IPS-18a (cell line): ENCODE results near the gene PAIP2.
A peak's percentile ranks its signal among the peaks of the same experiment; 100 is the strongest.

Experiments used
- H3K27ac ChIP-seq: one replicate; pipeline ENCODE4 v1.5.1; 2013; ENCODE audit warnings: low read length
- H3K27me3 ChIP-seq: one replicate; pipeline ENCODE4 v1.6.1; 2013; ENCODE audit warnings: mild to moderate bottlenecking, low read length; ENCODE audit not compliant: control insufficient read depth, insufficient read depth
- H3K36me3 ChIP-seq: one replicate; pipeline ENCODE4 v1.6.1; 2013; ENCODE audit warnings: low read depth, low read length; ENCODE audit not compliant: control insufficient read depth
- H3K4me1 ChIP-seq: one replicate; pipeline ENCODE4 v1.6.1; 2013; ENCODE audit warnings: low read depth, low read length; ENCODE audit not compliant: control insufficient read depth
- H3K4me3 ChIP-seq: one replicate; pipeline ENCODE4 v1.5.1; 2013; ENCODE audit warnings: low read length
- H3K9ac ChIP-seq: one replicate; pipeline ENCODE4 v1.6.1; 2013; ENCODE audit warnings: mild to moderate bottlenecking, low read length, moderate library complexity
- H3K9me3 ChIP-seq: one replicate; pipeline ENCODE4 v1.6.1; 2013; ENCODE audit warnings: low read depth, low read length; ENCODE audit not compliant: control insufficient read depth

The PAIP2 gene

DNA sequence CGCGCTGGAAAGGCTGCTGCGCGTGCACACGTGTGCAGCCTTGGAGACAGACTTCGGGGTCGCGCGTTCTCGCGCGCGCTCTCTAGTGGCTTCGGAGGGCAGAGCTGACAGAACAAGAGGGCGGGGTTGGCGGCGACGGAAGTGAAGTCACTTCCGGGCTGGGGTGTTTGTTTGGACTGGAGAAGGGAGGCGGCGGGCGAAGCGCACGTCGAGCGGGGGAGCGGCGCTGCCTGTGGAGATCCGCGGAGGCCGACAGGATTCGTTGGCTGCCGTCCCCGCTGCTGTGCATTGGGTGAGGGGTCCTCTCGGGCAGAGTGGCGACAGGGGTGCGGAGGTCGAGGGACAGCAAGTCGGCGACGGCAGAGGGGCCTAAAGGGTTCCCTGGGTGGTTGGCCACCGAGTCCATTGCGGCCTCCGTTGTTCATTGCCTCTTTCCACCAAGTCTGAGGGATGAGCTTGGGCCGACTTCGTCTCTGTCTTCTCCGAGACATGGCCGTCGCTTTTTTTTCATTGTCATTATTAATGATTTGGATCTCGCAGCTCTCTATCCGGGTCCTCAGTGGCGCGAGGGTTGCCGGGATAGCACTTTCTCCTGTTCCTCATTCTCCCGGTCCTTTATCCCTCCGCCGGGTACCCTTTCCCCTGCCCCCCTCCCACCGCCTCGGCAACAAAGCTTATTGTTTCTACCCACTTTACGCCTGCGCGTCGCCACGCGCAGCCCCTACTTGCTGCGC, at the start of gene PAIP2:
PAIP2 (plus strand) TSS at position 166 of the 734 bp plus-strand sequence. CDS start 21,931 bp downstream, outside the sequence.
- Histone ChIP-seq H3K4me1 (peaks cover 8% of the 10 kb centered on the region), H3K36me3 (no peaks in the 10 kb centered on the region), H3K27me3 (no peaks in the 10 kb centered on the region), H3K9me3 (no peaks in the 10 kb centered on the region), H3K9ac (peak within 1 kb of the TSS; percentile 97), H3K4me3 (peak within 1 kb of the TSS; percentile 86), H3K27ac (peak within 1 kb of the TSS; percentile 85)

- Histone ChIP-seq H3K4me1 (peaks cover 18% of the 10 kb centered on the region), H3K4me3 (peak overlapping the region; percentile 96), H3K27me3 (no peaks in the 10 kb centered on the region), H3K9ac (peak overlapping the region; percentile 97), H3K27ac (peak overlapping the region; percentile 90), H3K9me3 (no peaks in the 10 kb centered on the region), H3K36me3 (peaks cover 8% of the 10 kb centered on the region)
Measured at GRCh38 chr5:139293202-139293506, 48.5 kb upstream of the PAIP2 start.

DNA sequence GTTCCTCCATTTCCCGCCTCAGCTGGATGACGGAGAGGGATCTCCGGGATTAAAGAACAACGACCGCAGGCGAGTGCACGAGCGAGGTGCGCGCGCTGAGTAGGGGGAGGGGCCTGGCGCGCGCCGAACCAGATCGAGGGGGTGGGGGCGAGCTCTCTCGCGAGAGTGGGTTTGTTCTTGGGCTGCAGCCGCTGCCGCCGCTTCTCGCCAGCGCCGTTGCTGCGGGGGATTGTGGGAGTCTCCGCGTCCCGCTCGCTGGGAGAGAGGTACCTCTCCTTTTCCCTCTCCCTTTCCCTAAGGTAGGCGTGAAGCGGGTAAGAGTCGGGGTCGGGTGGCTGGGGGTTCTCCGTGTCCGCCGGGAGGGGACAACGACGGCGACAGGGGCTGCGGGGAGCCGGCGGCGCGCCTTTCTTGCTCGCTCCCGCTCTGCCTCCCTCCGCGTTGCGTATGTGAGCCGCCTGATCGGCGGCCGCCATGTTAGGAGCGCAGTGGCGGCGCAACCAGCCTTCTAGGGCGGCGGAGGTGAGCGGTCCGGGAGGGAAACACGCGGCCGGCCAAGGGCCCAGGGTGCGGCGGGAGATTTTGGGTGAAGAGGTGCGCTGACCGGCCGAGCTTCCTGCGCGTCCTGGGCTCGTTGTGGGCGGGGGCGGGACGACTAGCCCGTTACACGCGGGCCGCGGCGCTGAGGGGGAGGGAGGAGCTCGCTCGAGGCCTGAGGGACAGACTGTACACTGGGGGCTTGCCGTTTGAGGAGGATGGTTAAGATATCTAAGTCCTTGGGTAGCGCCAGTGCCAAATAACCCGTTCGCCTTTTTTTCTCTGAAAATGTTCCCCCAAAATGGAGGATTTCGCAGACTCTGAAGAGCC, 47.9 kb upstream of the PAIP2 start, which contains the start of gene MATR3:
MATR3 (plus strand) TSS at position 234 of the 867 bp plus-strand sequence. CDS start 13,676 bp downstream, outside the sequence.
- H3K9me3 ChIP-seq: no peaks in the 10 kb centered on the region
- H3K4me1 ChIP-seq: peaks cover 21% of the 10 kb centered on the region
- peaks cover 8% of the 10 kb centered on the region for H3K36me3 ChIP-seq
- no peaks in the 10 kb centered on the region for H3K27me3 ChIP-seq
- H3K4me3 ChIP-seq: peak within 1 kb of the TSS; percentile 96
- peak within 1 kb of the TSS; percentile 97 for H3K9ac ChIP-seq
- H3K27ac ChIP-seq: peak within 1 kb of the TSS; percentile 98

- no peaks in the 10 kb centered on the region for H3K9me3 ChIP-seq
- H3K4me1 ChIP-seq: peaks cover 25% of the 10 kb centered on the region
- H3K36me3 ChIP-seq: peaks cover 8% of the 10 kb centered on the region
Measured at GRCh38 chr5:139294374-139295165, 47.1 kb upstream of the PAIP2 start.

DNA sequence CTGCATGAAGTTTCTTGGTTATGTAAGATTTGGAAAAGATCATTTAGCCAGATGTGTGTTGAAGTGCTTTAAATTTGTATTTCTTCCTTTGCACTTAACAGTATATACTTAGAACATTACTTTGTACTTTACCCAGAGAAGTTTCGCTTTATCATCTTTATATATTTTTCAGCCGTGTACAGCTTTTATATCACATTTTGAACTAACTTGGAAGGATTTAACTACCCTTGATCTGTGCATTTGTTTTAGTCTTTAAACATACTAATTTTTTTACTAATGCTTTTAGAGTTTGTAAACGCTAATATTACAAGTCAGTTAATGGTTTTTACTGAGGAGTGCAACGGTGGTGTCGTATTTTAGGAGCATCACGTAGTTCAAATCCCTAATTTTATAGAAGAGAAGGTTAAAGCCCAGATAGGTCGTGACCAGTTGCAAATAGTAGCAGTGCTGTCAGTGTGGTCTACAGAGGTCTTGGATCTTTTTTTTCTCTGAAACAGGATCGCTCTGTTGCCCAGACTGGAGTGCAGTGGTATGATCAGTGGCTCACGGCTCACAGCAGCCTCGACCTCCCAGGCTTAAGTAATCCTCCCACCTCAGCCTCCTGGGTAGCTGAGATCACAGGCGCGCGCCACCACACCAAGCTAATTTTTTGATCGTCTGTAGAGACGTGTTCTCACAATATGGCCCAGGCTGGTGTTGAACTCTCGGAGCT, 46.2 kb upstream of the PAIP2 start:
- H3K4me1 ChIP-seq: peaks cover 28% of the 10 kb centered on the region
- peak overlapping the region; percentile 97 for H3K9ac ChIP-seq
- no peaks in the 10 kb centered on the region for H3K27me3 ChIP-seq

More at GRCh38 chr5:139294374-139295165, 47.1 kb upstream of the PAIP2 start:
- Histone ChIP-seq H3K27me3 (no peaks in the 10 kb centered on the region), H3K27ac (peak overlapping the region; percentile 98), H3K4me3 (peak overlapping the region; percentile 96), H3K9ac (peak overlapping the region; percentile 97)

DNA sequence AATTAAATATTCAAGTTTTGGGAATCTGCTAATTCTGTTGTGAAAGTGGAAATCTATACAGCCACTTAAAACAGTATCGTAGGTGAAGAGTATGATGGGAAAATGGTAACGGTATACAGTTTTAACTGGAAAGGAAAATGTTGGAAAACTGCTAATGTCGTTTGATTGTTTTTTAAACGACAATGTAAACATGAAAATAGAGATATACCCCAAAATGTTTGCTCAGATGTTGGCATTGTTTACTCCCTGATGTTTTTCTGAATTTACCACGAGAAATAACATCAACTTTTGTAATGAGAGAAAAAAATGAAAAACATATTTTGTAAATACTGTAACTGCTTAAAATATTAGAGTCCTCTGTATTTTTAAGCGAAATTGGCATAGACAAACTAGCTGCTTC, 45.5 kb upstream of the PAIP2 start:
- H3K4me1 ChIP-seq: peaks cover 28% of the 10 kb centered on the region

More for the DNA sequence above, 46.2 kb upstream of the PAIP2 start:
- Histone ChIP-seq H3K27ac (peak overlapping the region; percentile 98), H3K9me3 (no peaks in the 10 kb centered on the region), H3K4me3 (peak overlapping the region; percentile 96), H3K36me3 (peaks cover 8% of the 10 kb centered on the region)

GRCh38 chr5:139296862-139297326, 44.8 kb upstream of the PAIP2 start:
- no peaks in the 10 kb centered on the region for H3K36me3 ChIP-seq
- H3K4me3 ChIP-seq: peak overlapping the region; percentile 96
- H3K27ac ChIP-seq: no peak overlapping the region

More for the DNA sequence above, 45.5 kb upstream of the PAIP2 start:
- Histone ChIP-seq H3K9me3 (no peaks in the 10 kb centered on the region), H3K27me3 (no peaks in the 10 kb centered on the region), H3K9ac (peak overlapping the region; percentile 3), H3K27ac (no peak overlapping the region), H3K4me3 (peak overlapping the region; percentile 96), H3K36me3 (peaks cover 1% of the 10 kb centered on the region)

GRCh38 chr5:139297439-139298133, 44.1 kb upstream of the PAIP2 start:
- Histone ChIP-seq H3K36me3 (no peaks in the 10 kb centered on the region), H3K27me3 (no peaks in the 10 kb centered on the region), H3K4me1 (peaks cover 35% of the 10 kb centered on the region), H3K27ac (no peak overlapping the region), H3K9ac (no peak overlapping the region), H3K4me3 (peak overlapping the region; percentile 96), H3K9me3 (no peaks in the 10 kb centered on the region)

More at GRCh38 chr5:139296862-139297326, 44.8 kb upstream of the PAIP2 start:
- H3K27me3 ChIP-seq: no peaks in the 10 kb centered on the region
- peak overlapping the region; percentile 3 for H3K9ac ChIP-seq
- H3K9me3 ChIP-seq: no peaks in the 10 kb centered on the region
- H3K4me1 ChIP-seq: peaks cover 33% of the 10 kb centered on the region

DNA sequence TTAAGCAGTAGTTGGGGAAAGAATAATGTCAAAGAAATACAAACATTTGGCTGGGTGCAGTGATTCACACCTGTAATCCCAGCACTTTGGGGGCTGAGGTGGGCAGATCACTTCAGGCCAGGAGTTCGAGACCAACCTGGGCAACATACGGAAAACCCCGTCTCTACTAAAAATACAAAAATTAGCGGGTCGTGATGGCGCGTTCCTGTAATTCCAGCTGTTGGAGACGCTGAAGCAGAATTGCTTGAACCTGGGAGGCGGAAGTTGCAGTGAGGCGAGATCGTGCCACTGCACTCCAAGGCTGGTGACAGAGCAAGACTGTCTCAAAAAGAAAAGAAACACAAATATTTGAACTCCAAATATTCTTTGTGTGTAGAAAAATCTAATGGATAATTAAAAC, 43.4 kb upstream of the PAIP2 start:
- Histone ChIP-seq H3K9ac (no peak overlapping the region), H3K36me3 (no peaks in the 10 kb centered on the region), H3K27me3 (no peaks in the 10 kb centered on the region), H3K9me3 (no peaks in the 10 kb centered on the region), H3K4me1 (peaks cover 35% of the 10 kb centered on the region), H3K4me3 (peak overlapping the region; percentile 96), H3K27ac (no peak overlapping the region)

- Histone ChIP-seq H3K4me1 (peaks cover 39% of the 10 kb centered on the region), H3K36me3 (no peaks in the 10 kb centered on the region), H3K9me3 (no peaks in the 10 kb centered on the region), H3K27me3 (no peaks in the 10 kb centered on the region), H3K27ac (no peak overlapping the region), H3K4me3 (no peak overlapping the region), H3K9ac (no peak overlapping the region)
Measured at GRCh38 chr5:139299486-139299885, 42.2 kb upstream of the PAIP2 start.
